NCI-H774 (cell line): ENCODE measurements around the gene ARVCF.
A peak's percentile ranks its signal among the peaks of the same experiment; 100 is the strongest.
"Not testable (repeated sequence)": the region's sequence is repeated elsewhere in the genome, so short reads cannot be mapped to it uniquely, and the experiment has no call there.

Experiments
- DNase-seq: peaks from one replicate; lab custom pipeline; 2025; lab: John Stamatoyannopoulos, UW

ARVCF gene

DNA sequence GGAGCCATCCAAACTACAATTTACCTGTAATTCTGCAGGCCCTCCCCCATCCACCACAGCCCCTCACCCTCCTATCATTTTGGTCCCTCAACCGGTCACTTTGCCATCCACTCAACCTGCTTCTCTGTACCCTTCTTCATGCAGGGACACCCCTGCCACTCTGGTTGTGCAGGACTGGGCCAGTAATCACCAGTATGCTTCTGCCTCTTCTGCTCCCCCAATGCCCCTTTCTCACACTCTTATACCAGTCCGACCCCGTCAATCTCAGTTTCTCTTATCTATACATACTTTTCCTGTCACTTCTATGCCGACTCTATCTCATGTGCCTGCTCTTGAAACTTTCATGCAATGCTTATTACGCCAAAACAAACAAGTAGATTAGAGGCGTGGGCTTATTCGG is 80.1 kb downstream of the ARVCF start:
- no peak for DNase-seq

DNA sequence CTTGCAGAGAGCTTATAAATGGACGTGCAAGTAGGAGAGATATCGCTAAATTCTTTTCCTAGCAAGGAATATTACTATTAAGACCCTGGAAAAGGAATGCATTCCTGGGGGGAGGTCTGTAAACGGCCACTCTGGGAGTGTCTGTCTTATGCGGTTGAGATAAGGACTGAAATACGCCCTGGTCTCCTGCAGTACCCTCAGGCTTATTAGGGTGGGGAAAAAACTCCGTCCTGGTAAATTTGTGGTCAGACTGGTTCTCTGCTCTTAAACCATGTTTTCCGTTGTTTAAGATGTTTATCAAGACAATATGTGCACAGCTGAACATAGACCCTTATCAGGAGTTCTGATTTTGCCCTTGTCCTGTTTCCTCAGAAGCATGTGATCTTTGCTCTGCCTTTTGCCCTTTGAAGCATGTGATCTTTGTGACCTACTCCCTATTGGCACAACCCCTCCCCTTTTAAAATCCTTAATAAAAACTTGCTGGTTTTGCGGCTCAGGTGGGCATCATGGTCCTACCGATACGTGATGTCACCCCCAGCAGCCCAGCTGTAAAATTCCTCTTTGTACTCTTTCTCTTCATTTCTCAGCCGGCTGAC is 81.4 kb downstream of the ARVCF start:
- DNase-seq = not testable (repeated sequence)

DNA sequence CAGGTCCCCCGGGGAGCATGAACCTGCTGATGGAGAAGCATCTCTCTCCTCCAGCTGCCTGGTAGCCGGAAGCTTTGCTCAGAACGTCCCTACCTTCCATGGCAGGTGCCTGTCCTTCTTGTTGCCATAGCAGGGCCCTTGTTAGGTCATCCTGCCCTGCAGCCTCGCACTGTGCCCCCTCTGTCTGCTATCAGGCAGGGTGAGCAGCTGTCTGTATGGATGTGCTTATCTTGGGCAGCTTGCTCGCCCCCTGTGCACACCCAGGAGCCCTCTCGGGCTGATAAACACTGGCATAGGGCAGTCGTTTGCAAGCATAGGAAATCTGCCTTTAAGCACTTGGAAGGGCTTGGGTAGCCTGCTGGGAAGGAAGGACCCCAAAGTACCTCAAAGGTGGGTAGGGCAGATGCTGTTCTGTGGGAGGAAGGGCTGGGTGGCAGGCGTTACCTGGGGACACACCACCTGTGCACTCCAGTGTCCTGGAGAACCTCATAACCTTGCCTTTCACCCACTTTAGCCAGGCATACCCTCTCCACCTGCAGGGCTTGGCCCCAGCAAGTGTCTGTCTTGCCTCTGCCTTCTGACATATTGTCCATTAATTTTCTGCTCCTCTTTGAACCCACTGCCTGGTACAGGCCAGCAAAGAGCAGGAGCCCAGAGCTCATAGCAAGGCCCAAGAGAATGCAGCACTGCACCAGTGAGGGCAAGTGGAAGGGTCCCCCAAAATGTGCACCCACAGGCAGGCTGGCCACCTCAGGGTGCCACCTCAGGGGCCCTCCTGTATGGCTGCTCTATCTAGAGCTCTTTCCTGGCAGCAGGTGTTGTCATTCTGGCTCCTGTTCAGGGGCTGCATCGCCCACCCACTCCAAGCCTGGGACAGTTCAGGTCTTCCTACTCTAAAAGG is 83.0 kb downstream of the ARVCF start:
- DNase-seq = peak; percentile 24

DNA sequence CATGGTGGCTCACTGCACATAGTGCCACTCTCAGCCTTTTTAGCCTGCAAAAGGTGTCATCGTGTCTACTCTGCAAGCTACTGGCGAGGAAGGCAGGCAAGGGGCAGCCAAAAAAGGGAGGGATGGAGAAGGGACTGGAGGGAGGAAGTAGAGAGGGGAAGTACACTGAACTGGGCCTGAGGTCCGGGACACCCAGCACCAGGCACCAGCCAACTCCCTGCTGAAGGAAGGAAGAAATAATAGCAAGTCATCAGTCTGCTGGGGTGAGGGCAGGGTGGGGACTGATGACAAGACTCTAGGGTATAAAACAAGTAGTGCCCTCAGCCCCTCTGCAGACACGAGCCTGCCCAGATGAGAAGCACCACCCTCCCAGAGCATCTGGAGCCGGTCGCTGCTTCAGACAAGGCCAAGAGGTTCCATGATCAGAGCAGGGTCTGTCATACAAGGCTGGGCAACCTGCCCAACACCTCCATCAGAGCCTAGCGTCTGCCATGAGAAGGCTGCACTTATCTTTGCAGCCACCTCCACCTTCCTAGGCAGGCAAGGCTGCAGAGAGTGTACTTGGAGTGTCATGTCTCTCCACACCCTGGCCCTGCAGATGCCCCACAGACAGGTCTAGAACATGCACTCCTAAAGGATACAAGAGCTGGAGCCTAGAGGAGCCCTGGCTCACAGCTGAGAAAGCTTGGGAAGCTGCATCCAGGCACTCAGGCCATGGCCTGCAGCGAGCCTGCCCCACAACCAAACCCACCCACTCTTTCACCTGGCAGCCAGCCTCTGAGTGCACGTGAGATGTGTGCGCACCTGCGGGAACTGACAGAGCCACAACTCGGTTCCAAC is 84.0 kb downstream of the ARVCF start:
- DNase-seq = no peak

DNA sequence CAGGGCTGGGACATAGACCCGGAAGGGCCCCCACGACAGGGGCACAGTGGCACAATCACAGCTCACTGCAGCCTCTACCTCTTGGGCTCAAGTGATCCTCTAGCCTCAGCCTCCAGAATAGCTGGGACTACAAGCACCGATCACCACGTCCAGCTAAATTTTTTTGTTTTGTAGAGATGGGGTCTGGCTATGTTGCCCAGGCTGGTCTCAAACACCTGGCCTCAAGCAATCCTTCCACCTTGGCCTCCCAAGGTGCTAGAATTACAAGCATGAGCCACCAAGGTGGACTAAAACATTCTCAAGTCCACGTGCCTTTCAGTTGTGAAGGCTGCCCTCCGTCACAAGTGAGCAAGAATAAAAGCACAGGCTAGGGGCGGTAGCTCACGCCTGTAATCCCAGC is 85.1 kb downstream of the ARVCF start:
- DNase-seq = no peak

DNA sequence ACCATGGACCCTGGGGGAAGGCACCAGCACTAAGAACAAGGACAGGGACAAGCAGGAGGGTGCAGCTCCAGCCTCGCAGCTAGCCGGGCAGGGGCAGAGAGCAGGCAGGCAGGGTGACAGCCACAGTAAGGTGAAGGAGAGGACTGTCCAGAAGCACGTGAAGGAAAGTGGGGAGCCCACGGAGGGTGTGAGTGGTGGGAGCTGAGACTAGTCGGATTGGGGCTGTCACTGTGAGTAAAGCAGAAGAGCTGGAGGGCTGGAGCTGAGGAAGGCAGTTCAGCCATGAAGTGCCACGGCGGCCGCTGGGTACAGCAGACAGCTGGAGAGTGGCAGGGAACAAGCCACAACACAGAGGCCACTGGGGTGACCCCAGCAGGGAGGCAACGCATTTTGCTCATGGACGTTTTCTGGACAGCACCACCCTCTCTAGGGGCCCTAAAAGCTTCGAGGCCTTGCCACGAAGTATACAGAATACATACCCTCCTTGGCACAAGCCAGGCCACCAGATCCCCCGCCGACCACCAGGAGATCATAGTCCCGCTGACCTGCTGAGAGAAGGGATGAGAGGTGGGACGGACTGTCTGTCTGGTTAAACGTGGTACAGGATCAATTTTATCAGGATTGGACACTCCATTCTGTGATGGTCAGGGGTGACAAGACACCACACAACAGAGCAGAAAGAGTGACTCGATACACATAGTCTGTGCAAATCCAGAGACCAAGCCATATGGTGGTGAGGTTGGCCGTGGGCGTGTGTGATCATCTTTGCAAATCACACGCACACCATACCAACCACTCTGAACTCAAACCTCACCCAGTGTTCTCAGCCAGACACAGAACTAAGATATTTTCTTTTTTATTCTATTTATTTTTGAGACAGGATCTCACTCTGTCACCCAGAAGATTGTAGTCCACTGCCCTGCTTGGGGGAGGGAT is 85.8 kb downstream of the ARVCF start:
- DNase-seq = no peak

DNA sequence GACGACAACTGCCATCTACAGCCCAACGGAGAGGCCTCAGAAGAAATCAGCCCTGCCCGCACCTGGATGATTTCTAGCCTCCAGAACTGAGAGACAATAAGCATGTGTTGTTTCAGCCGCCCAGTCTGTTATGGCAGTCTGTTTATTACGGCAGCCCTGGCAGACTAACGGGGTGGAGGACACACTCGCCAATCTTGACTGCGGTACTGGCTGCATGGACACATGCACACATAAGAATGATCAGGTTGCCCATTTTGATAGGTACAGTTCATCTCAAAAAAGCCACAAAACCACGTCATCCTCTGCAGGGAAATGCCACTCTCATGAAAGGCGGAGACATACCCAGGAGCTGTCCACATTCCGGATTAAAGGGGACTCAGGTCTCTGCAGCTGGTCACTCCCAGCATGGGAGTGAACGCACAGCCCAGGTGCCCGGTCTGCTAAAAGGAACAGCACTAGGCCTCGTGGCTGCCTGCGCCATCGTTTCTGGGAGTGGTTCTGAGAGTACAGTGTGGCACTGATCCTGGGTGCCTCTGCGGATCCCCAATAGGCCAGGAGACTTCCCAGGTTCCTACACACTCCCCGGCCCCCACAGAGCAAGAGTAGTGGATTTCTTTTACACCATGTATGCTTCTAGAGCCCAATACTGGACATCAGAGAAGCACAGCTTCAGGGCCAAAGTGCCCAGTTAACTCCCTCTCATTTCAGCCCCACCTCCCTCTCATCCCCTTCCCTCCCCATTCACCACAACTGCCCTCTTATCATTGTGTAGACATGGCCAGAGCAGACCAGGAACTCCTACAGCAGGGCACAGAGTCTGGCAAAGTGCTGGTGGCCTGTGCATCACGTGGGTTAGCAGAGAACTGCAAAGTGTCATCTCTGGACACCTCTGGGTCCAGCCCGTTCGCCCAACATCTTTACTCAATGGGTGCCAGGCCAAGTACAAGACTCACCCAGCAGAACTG is 86.8 kb downstream of the ARVCF start:
- no peak for DNase-seq

DNA sequence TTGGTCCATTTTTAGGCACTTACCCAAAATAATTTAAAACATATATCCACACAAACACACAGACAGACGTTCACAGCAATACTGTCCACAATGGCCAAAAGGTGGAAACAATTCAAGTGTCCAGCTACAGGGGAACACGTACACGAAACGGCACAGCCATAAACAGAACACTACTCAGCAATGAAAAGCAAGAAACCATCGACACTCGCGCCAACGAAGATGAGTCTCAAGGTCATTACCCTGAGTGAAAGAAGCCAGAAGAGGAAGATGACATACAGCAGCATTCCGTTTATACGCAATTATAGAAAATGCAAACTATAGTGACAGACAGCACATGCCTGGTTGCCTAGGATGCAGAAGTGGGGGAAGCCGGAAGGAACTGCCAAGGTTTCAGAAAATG is 88.4 kb downstream of the ARVCF start:
- no peak for DNase-seq

DNA sequence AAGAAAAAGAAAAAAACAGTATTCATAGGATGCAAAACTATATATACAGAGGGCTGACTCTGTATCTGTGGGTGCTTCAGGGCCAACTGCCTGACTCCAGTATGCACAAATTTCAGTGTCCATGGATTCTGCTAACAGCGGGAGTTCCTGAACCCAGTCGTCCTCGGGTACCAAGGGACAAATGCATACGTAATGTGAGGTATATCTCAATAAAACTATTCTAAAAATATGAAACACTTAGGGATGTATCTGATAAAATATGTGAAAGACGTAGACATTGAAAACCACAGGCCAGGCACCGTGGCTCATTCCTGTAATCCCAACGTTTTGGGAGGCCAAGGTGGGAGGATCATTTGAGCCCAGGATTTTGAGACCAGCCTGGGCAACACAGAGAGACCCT is 88.9 kb downstream of the ARVCF start:
- no peak for DNase-seq

DNA sequence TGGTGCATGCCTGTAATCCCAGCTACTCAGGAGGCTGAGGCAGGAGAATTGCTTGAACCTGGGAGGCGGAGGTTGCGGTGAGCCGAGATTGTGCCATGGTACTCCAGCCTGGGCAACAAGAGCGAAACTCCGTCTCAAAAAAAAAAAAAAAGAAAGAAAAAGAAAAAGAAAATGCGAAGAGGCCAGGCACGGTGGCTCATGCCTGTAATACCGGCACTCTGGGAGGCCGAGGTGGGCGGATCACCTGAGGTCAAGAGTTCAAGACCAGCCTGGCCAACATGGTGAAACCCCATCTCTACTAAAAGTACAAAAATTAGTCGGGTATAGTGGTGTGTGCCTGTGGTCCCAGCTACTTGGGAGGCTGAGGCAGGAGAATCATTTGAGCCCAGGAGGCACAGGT is 90.6 kb downstream of the ARVCF start:
- not testable (repeated sequence) for DNase-seq

DNA sequence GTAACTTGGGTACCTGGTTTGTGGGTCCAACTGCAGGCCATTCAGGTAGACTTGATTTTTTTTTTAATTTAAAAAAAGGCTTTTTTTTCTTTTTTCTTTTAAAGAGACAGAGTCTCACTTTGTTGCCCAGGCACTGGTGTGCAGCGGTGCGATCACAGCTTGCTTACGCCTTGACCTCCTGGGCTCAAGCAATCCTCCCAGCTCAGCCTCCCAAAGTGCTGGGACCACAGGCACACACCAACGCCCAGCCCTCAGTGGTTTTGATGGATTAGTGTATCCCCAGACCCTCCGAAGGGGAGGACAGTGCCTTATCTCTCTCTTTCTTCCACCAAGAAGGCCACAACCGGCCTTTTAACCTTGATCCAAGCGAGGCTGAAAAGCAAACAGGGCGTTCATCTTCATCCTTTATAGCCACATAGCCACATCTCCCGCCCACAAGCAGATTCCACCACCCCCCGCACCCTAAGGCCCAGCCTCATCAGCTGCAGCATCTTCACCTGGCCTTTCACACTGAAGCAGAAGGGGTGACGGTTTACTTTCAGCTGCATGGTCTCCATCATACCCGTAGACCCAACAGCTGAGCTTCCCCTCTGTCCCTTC is 92.6 kb downstream of the ARVCF start:
- DNase-seq = no peak

DNA sequence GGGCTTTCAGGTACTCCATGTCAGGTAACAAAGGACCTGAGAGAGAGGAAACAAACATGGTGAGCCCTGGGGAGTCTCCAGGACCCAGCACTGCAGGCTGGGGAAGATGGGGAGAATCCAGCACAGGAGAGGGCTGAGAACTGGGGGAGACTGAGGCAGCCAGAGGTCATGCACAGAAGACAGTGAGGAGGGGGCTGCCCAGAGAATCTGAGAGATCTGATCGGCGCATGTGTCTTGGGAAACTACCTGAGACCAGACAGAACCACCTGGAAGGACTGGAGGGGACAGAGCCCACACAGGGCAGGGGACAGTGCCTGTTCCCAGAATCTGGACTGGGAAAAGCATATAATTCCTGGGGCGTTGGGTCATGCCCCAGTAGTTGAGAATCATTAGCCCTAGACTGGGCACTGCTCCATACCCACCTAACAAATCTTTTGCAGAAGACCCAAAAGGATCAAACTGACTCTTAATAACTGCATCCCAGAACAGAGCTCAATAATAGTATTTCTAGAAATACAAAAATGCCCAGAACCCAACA is 95.0 kb downstream of the ARVCF start:
- DNase-seq = no peak
